ENCODE data around the gene PPP4R2. TPM values are rescaled to one million over a fixed set of nuclear protein-coding genes. Genes with fewer than 3 reads are reported as not detected.

PPP4R2 gene
- total and polyA plus RNA-seq, 2 of the 4 experiments (the other 2 are of a cell fraction), result 13.5 to 31.4 TPM

DNA sequence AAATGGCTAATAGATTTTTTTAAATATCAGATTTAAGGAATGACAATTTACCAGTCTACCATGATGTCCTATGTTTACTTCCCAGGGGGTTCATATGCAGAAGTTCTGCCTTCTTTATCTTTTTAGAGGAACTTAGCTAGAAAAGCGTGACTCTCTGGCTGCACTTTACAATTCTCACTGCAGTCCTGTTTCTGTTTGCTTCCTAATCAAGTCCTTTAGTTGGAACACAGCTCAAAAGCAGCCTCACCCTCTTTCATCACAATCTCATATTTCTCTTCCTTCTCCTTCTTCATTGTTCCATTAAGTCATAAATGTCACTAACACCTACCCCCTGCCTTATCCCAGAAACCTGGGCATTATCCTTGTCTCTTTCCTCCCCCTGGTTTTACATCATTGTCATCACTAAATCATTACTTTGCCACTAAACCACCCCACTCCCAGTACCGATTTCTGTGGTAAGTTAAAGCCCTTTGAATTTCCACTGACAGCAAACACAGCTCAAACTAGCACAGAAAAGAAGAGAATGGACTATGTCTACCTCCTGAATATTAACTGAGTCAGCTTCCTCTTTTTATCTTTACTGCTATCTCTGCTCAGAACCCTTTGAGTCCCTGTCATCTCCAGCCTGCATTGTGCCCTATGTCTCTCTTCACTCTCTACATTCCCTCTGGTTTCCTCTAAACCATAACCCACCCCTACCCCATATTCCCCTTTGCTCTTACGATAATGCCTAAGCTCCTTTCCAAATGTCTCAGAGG, 13.8 kb upstream of the PPP4R2 start:
- BruUV-seq (replicated peaks), result no TSS peak
- 83% methylated on average over 1 of the region's 3 CpGs; no CpG with 5 or more reads in 1 of the 2 experiments for WGBS, 2 experiments (ENCODE audit: extremely low coverage in 2 of 2, insufficient read length in 1 of 2)
- in situ Hi-C loops (cut with MboI; ENCODE audit: low sequenced_read_pairs), result no loop called here
- Histone ChIP-seq H3K27ac (ENCODE audit: insufficient read depth, low read length) (no peak overlapping the region), H2AK5ac (ENCODE audit: low read depth, low read length) (no peak overlapping the region), H3K4ac (ENCODE audit: low read depth, low read length) (no peak overlapping the region), H3K4me2 (ENCODE audit: low read depth, low read length) (no peak overlapping the region), H2BK5ac (ENCODE audit: low read depth, low read length, poor library complexity, severe bottlenecking) (no peak overlapping the region), H4K20me1 (ENCODE audit: insufficient read depth, low read length) (no peaks in the 10 kb centered on the region), H3K18ac (ENCODE audit: low read depth, low read length) (no peak overlapping the region), H3K9ac (ENCODE audit: low read depth, low read length) (no peak overlapping the region), H3K36me3 (ENCODE audit: control insufficient read depth, insufficient read depth, low read length) (no peaks in the 10 kb centered on the region), H4K5ac (ENCODE audit: low read depth, low read length) (no peak overlapping the region), H2AK9ac (replicated peaks; ENCODE audit: low read depth, low read length, poor library complexity) (no peak overlapping the region), H3K27me3 (ENCODE audit: control insufficient read depth, insufficient read depth, low read length) (no peaks in the 10 kb centered on the region), H3K4me1 (ENCODE audit: control insufficient read depth, insufficient read depth, low read length) (no peaks in the 10 kb centered on the region), H3K79me1 (ENCODE audit: low read depth in 1 of 2, low read length in 2 of 2) (no peaks in the 10 kb centered on the region), H2BK15ac (ENCODE audit: low read depth, low read length) (no peak overlapping the region), H2BK120ac (ENCODE audit: low read depth, low read length) (no peak overlapping the region), H3K56ac (ENCODE audit: extremely low read depth, insufficient read depth, low read length) (no peak overlapping the region), H3K4me3 (ENCODE audit: insufficient read depth, low read depth, low read length) (no peak overlapping the region), H2BK20ac (ENCODE audit: low read depth, low read length) (no peak overlapping the region), H3K9me1 (ENCODE audit: insufficient read depth, low read length) (no peaks in the 10 kb centered on the region), H4K8ac (ENCODE audit: low read depth in 2 of 2, low read length in 2 of 2) (no peak overlapping the region), H3K9me3 (ENCODE audit: control insufficient read depth, insufficient read depth, low read length) (peaks cover 4% of the 10 kb centered on the region; the same call in 1 of the 2 replicates), H3K23ac (ENCODE audit: low read depth, low read length) (no peak overlapping the region), H3K14ac (replicated peaks; ENCODE audit: low read depth, low read length) (no peak overlapping the region), H4K91ac (ENCODE audit: insufficient read depth, low read depth, low read length) (no peak overlapping the region), H2AFZ (replicated peaks; ENCODE audit: low read length, poor library complexity) (no peak overlapping the region)
- intact Hi-C loops (cut with micrococcal nuclease), result no loop called here
- POLR2A ChIA-PET (ENCODE audit: unreplicated experiment), result no interaction called here
- dilution Hi-C loops (cut with HindIII; ENCODE audit: low sequenced_read_pairs, unreplicated experiment), result no loop called here
- no peak for ATAC-seq (ENCODE audit: low read depth)
- no peak for DNase-seq
- CTCF ChIA-PET, result no interaction called here
- TF ChIP-seq BHLHE40 (IDR thresholded peaks at IDR 0.05; ENCODE audit: low read depth, low read length), result no peak
